ENCODE results near the gene CPEB1. TPM values are rescaled to one million over a fixed set of nuclear protein-coding genes. Genes with fewer than 3 reads are reported as not detected.
A peak's percentile ranks its signal among the peaks of the same experiment; 100 is the strongest.

The CPEB1 gene
- total and polyA plus RNA-seq, 2 of the 13 experiments (the other 11 are each of a cell fraction or from before 2014, with no cell fraction given), result 0.03 to 0.07 TPM

DNA sequence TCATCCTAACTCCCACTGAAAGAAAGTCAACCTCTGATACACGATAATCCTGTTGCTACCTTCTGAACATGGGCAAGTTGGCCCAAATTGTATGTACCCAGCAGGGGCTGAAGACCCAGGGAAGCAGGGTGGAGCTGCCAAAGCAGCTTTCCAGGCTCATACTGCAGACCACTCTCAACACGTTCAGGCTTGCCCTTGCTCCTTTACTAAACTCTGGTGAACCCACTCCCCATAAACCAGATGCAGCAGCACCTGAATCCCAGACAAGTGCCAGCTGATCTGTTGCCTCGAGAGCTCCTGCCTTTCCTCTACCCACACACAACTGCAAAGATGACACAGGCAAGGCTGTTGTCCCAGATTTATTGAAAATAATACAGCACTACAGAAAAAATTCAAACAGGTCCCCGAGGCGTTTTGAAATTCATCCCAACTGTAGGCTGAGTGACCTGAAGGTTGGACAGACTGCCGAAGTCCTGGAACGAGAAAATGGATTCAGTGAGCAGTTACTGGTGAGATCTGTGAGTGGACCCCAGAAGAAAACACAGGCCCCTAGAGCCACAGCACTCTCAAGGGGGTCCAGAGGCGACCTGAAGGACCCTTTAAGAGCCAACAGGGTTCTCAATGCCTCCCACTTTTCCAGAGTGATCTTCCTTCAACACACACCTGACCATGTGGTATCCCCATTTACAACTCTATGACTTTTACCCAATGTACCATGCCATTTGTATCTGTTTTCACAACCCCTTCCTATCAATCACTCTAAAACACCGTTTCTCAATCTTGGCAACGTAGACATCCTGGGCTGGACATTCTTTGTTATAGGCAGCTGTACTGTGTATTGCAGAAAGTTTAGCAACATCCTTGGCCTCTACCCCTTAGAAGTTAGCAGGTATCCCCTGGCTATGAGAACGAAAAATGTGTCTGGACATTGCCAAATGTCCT is 110.5 kb downstream of the CPEB1 start:
- H3K79me2 ChIP-seq (ENCODE audit: insufficient read depth, low read length), result peaks cover 26% of the 10 kb centered on the region
- intact Hi-C loops (cut with micrococcal nuclease; ENCODE audit: unreplicated experiment), result no loop called here
- H3K9me3 ChIP-seq (ENCODE audit: low read length), result no peaks in the 10 kb centered on the region
- H2AFZ ChIP-seq (ENCODE audit: low read length), result no peak overlapping the region
- FAIRE-seq (no peak), ATAC-seq (no peak), DNase-seq (ENCODE audit: low spot score) (no peak)
- ChIA-PET CTCF (ENCODE audit: low intra/inter-chr PET ratio, low total read pairs) (no interaction called here), POLR2A (interaction anchor here (1.8 kb wide), 1 partner anchor 214 kb away, joined by 4 read pairs; no protein-coding TSS in a partner anchor)
- in situ Hi-C loops (cut with HindIII; ENCODE audit: extremely low pct_ligation_motif_present, low pct_unique_long_range_greater_than_20kb), result no loop called here
- H3K27me3 ChIP-seq (ENCODE audit: control insufficient read depth in 1 of 2, insufficient read depth in 2 of 2, low read length in 2 of 2), result peaks cover 0 to 3% of the 10 kb centered on the region in 2 experiments; a peak in 1 of 5 replicates
- TF ChIP-seq FLYWCH1 (CRISPR knock-in tag; IDR thresholded peaks at IDR 0.05) (no peak), SSRP1 (CRISPR knock-in tag; IDR thresholded peaks at IDR 0.05) (0 out of 2 replicates have a peak, but pooled peaks have one; percentile 49), ZNF75D (CRISPR knock-in tag; IDR thresholded peaks at IDR 0.05; ENCODE audit: borderline replicate concordance) (no peak), ZNF205 (CRISPR knock-in tag; IDR thresholded peaks at IDR 0.05) (0 out of 2 replicates have a peak, but pooled peaks have one; percentile 5), ZNF589 (CRISPR knock-in tag; conservative IDR thresholded peaks at IDR 0.05) (no peak), MED1 (CRISPR knock-in tag; IDR thresholded peaks at IDR 0.05) (0 out of 2 replicates have a peak, but pooled peaks have one; percentile 5), POLR2A (IDR thresholded peaks at IDR 0.05; ENCODE audit: insufficient read depth in 1 of 2, low read depth in 2 of 2, low read length in 2 of 2) (peak in 1 of 2 experiments; percentile 25; a peak in 1 of 4 replicates)
- TF ChIP-seq, protein P1, sequence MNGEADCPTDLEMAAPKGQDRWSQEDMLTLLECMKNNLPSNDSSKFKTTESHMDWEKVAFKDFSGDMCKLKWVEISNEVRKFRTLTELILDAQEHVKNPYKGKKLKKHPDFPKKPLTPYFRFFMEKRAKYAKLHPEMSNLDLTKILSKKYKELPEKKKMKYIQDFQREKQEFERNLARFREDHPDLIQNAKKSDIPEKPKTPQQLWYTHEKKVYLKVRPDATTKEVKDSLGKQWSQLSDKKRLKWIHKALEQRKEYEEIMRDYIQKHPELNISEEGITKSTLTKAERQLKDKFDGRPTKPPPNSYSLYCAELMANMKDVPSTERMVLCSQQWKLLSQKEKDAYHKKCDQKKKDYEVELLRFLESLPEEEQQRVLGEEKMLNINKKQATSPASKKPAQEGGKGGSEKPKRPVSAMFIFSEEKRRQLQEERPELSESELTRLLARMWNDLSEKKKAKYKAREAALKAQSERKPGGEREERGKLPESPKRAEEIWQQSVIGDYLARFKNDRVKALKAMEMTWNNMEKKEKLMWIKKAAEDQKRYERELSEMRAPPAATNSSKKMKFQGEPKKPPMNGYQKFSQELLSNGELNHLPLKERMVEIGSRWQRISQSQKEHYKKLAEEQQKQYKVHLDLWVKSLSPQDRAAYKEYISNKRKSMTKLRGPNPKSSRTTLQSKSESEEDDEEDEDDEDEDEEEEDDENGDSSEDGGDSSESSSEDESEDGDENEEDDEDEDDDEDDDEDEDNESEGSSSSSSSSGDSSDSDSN (CRISPR knock-in tag; IDR thresholded peaks at IDR 0.05), result peak; percentile 33; the same call in 1 of the 2 replicates
- H3K4me3 ChIP-seq (replicated peaks in 1 of 3; ENCODE audit: insufficient read depth in 1 of 3, low read depth in 2 of 3, low read length in 3 of 3), result no peak overlapping the region
- peak overlapping the region; percentile 85 for H3K4me2 ChIP-seq (ENCODE audit: low read depth, low read length)
- H3K4me1 ChIP-seq (ENCODE audit: insufficient read depth, low read length), result peaks cover 41% of the 10 kb centered on the region
- H3K27ac ChIP-seq (ENCODE audit: extremely low read length, insufficient read depth, low read length), result peak overlapping the region; percentile 29
- WGBS (ENCODE audit: low lambda C conversion rate), result 77% methylated on average over 10 of the region's 11 CpGs
- peaks cover 44% of the 10 kb centered on the region for H4K20me1 ChIP-seq (ENCODE audit: insufficient read depth, low read length)
- BruUV-seq (replicated peaks), result no TSS peak
- H3K36me3 ChIP-seq (replicated peaks in 1 of 2; ENCODE audit: control insufficient read depth in 1 of 2, insufficient read depth in 2 of 2, low read length in 2 of 2), result peaks cover 18 to 47% of the 10 kb centered on the region in 2 experiments
- no peak overlapping the region for H3K9ac ChIP-seq (ENCODE audit: insufficient read depth, low read depth, low read length)

All from HepG2 (cell line).